SKM-1 (cell line): ENCODE data around the gene RPS6KA6.
"Not testable (repeated sequence)": the region's sequence is repeated elsewhere in the genome, so short reads cannot be mapped to it uniquely, and the experiment has no call there.

ENCODE experiments used
- DNase-seq: peaks from one replicate; lab custom pipeline; 2025; ENCODE audit not compliant: unreplicated experiment; lab: John Stamatoyannopoulos, UW

Gene RPS6KA6

GRCh38 chrX:84165711-84166110 is 22.3 kb downstream of the RPS6KA6 start:
- DNase-seq: no peak

DNA sequence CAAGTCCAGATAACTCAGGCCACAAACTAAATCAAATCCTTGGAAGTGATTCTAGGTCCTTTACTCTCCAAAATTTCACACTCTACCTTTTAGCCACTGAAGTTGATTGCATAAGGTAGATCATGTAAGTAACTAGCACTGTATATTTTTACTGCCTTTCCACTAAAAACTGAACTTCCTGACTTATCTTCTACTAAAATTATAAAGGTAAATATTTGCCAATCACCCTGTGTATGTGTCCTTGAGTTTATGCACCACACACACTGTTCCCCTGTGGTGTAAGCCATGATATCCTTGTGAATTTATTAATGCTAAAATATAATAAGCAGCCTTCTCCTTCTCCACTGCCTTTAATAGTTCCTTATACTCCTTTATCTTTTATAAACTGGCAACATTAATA is 25.6 kb downstream of the RPS6KA6 start:
- DNase-seq: no peak

DNA sequence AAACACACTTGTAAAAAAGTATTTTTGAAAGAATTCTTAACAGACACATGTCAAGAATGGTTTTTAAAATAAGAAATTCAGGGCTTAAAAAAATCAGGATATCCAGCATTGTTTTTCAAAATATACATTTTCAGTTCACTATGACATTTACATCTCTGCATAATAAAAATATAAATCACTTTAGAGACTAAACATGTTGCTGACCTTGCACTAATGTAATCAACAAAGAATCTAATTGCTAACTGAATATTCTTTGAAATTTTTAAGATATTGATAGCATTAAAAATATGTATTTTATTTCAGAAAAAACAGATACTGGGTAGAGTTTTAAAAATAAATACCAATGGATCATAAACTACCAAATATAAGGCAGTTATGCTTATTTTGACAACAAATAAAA is 26.4 kb downstream of the RPS6KA6 start:
- no peak for DNase-seq

- DNase-seq: no peak
Measured at GRCh38 chrX:84160736-84161135, 27.3 kb downstream of the RPS6KA6 start.

GRCh38 chrX:84156821-84157220 is 31.2 kb downstream of the RPS6KA6 start:
- DNase-seq: no peak

DNA sequence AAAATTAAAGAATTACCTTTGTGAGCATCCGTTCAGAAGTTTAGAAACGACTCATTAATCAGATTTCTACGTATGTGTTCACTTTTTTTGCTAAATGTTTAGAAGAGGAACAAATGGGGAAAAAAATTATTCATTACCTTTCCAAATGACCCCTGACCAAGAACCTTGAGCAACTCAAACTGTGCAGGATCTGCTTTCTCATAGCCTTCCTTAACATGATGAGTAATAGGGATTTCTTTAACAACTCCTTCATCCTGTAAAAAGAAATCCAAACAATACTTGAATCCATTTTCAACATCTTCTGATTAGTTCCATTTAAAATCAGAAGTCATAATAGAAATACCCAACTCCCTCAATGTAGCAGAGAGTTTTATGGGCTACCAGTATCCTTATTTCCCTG is 32.1 kb downstream of the RPS6KA6 start:
- no peak for DNase-seq

DNA sequence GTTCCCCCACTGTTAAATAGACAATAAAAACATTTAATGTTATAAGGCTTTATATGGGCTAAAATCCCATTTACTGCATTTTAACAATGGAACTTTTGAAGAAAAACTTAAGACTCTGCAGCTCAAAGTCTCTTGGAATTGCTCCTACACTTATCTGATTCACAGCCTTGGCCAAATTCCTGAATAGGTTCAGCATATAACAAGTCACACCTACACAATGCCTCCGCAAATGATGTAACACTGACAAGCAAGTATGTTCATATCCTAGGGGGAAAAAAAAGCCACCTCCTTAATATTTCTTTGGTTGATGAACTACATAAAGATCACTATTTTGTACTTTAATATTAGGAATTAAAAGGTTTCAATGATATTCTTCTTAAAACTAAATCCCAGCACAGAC is 34.5 kb downstream of the RPS6KA6 start:
- no peak for DNase-seq

- no peak for DNase-seq
Measured at GRCh38 chrX:84144991-84145390, 43.0 kb downstream of the RPS6KA6 start.

DNA sequence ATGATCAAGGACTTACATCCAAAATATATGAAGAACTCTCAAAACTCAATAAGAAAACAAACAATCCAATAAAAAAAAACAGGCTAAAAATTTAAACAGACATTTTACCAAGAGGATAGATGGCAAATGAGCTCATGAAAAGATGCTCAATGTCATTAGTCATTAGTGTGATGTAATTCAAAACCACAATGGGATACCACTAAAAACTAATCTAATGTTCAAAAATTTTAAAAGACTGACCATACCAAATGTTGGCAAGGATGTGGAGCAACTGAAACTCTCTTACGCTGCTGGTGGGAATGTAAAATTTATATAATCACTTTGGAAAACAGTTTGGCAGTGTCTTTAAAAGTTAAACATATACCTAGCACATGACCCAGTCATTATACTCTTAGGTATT is 43.7 kb downstream of the RPS6KA6 start:
- no peak for DNase-seq

DNA sequence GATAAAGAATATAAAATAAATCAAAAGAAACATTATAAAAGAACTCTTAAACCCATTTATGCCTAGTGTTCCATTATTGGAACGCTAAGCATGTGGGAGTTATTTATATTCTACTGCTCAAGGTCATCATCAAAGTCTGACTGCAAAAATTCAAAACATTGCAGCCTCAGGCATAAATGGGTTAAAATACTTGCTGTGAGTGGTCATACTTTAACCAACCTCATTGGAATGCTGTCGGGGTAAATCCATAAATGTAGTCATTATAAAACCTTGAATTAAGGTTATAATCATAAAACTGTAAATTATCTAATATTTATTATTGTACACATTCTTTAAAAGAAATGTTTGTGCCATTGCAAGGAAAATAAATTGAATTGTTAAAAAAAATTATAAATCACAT is 55.0 kb downstream of the RPS6KA6 start:
- DNase-seq: no peak

DNA sequence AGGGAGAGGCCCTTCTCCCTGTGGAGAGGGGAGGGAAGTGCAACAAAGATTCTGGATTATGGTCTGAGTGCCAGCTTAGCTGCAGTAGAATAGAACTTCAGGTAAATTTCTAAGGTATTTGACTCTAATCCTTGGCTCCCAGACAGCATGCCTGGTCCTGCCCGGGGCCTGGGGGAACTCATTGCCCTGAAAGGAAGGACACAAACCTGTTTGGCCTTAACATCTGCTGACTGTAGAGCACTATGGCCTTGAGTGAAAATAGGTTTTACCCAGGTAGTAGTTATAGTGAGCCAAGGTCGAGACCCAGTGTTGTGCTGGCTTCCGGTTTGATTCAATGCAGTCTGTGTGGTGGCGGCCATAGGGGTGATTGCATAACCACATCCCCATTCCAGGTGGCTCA is 64.4 kb downstream of the RPS6KA6 start:
- DNase-seq: no peak

DNA sequence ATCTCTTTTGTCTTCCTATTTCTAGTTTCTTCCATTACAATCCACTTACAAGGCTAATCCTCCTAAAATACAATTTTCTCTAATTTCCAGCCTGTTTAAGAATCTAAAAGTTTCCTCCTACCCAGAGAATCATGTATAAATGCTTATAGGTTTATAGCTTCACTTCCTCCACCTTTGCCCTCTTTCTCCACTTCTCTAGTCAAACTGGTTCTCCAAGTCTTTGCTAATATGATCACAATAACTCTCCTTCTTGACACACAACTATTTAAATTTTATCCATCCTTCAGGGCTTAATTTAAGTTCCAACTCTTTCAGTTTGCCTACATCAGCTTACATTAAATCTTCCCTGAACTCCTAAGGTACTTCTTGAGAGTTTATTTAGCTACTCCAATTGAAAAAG is 69.2 kb downstream of the RPS6KA6 start:
- DNase-seq: no peak

DNA sequence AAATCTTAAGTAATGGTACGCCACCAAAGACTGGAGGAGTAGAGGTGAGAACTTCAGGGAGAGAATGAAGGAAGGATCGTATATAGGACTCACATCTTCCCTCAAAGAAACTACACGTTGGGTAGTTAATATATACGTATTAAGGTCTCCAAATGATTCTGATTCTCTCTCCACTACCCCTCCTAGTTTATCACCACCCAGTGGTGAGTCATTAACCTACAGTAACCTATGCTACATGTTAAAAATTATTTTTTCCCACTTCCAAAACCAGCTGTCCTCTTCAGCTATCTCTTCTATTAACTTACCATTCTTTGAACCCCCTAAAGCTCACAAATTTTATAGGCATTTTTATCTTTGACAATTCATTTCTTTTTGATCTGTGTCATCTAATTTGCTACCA is 69.7 kb downstream of the RPS6KA6 start:
- DNase-seq: no peak

GRCh38 chrX:84108584-84108983 is 79.4 kb downstream of the RPS6KA6 start:
- DNase-seq: no peak

- DNase-seq: no peak
Measured at GRCh38 chrX:84099120-84099519, 88.9 kb downstream of the RPS6KA6 start.

GRCh38 chrX:84079479-84080197 is 108.4 kb downstream of the RPS6KA6 start:
- DNase-seq: not testable (repeated sequence)

- DNase-seq: no peak
Measured at GRCh38 chrX:84078991-84079390, 109.0 kb downstream of the RPS6KA6 start.

- DNase-seq: no peak
Measured at GRCh38 chrX:84064814-84065213, 123.2 kb downstream of the RPS6KA6 start.

- no peak for DNase-seq
Measured at GRCh38 chrX:84064164-84064563, 123.8 kb downstream of the RPS6KA6 start.

DNA sequence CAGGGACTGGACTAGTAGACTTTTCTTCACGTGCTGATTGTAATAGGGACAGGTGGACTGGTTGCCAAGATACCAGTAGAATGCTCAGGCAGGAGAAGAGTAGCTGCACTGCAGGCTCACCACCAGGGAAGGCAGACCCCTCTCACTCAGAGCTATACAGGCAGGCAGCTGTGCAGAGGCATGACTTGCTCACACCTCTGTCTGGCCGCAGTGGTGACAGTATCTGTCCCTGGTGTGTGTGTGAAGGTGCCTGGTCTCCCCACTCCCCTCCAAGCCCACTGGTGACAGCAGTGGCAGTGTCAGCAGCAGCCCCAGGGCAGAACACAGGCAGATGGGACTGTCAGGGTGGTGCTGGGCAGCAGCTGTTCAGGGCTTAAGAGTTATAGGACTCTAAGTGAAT is 140.7 kb downstream of the RPS6KA6 start:
- no peak for DNase-seq

DNA sequence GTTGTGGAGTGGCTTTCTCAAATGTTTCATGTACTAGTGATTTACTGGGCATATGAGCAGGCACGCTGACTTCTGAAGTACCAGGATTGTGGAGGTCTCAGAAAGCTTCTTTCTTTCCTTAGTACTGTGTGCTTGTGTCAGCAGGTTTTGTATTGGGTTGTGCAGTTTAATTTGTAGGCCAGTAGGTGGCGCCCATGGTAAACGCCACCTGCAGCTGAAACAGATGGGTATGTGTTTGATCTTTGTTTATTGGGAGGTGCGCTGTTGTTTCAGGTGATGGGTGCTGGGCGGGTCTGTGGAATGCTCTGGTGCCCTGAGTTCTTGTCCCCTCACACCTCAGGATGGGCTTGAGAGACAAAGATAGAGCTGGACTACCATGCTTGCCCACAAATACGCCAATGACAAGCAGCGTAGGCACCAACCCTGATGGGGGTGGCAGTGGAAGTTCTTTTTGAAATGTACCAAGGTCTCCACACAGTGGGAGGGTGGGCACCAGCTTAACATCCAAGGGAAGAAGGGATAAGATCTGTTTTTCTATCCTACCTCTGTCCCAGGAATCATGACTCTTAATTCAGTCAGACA is 141.5 kb downstream of the RPS6KA6 start:
- peak; percentile 6 for DNase-seq

DNA sequence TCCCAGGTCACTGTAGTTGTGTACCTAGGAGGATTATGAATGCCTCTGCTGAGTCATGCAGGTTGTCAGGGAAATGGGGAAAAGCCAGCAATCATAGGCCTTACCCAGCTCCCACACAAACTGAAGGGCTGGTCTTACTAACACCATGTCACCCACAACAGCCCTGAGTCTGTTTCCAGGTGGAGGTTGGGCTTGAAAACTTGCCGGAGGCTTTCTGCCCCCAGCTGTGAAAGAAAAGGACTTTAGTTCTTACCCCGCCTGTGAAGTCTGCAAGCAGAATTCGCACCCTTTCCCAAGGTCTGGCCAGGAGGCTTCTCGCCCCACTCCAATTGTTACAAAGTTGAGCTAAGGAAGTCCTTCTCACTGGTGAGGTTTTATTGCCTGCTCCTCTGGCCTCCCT is 143.9 kb downstream of the RPS6KA6 start:
- no peak for DNase-seq
